ENCODE measurements around the gene APBA2.

Gene APBA2

GRCh38 chr15:28984421-28985315 is 98.9 kb downstream of the APBA2 start:
- DNase-seq (ENCODE audit: low read depth), result peak; percentile 29

GRCh38 chr15:28985316-28985645 is 99.5 kb downstream of the APBA2 start:
- DNase-seq (ENCODE audit: low read depth), result no peak

- no peak for DNase-seq (ENCODE audit: low read depth)
Measured at GRCh38 chr15:28985691-28986090, 99.9 kb downstream of the APBA2 start.

- no peak for DNase-seq (ENCODE audit: low read depth)
Measured at GRCh38 chr15:28986108-28986507, 100.3 kb downstream of the APBA2 start.

- DNase-seq (ENCODE audit: low read depth), result no peak
Measured at GRCh38 chr15:28986726-28987125, 101.0 kb downstream of the APBA2 start.

- DNase-seq (ENCODE audit: low read depth), result no peak
Measured at GRCh38 chr15:28987337-28987736, 101.6 kb downstream of the APBA2 start.

- peak; percentile 18 for DNase-seq (ENCODE audit: low read depth)
Measured at GRCh38 chr15:28989239-28989830, 103.6 kb downstream of the APBA2 start.

- DNase-seq (ENCODE audit: low read depth), result no peak
Measured at GRCh38 chr15:28989896-28990295, 104.1 kb downstream of the APBA2 start.

GRCh38 chr15:28990390-28990789 is 104.6 kb downstream of the APBA2 start:
- no peak for DNase-seq (ENCODE audit: low read depth)

GRCh38 chr15:28991236-28992171 is 105.7 kb downstream of the APBA2 start:
- DNase-seq (ENCODE audit: low read depth), result no peak

GRCh38 chr15:28992336-28992864 is 106.6 kb downstream of the APBA2 start:
- DNase-seq (ENCODE audit: low read depth), result no peak

GRCh38 chr15:28993051-28993719 is 107.4 kb downstream of the APBA2 start:
- DNase-seq (ENCODE audit: low read depth), result no peak

- DNase-seq (ENCODE audit: low read depth), result no peak
Measured at GRCh38 chr15:28993720-28994053, 107.9 kb downstream of the APBA2 start.

- DNase-seq (ENCODE audit: low read depth), result no peak
Measured at GRCh38 chr15:28994142-28994830, 108.5 kb downstream of the APBA2 start.

- DNase-seq (ENCODE audit: low read depth), result peak; percentile 41
Measured at GRCh38 chr15:28994831-28995596, 109.2 kb downstream of the APBA2 start.

GRCh38 chr15:28995705-28996104 is 109.9 kb downstream of the APBA2 start:
- no peak for DNase-seq (ENCODE audit: low read depth)

GRCh38 chr15:28996289-28996688 is 110.5 kb downstream of the APBA2 start:
- no peak for DNase-seq (ENCODE audit: low read depth)

GRCh38 chr15:28996953-28997352 is 111.2 kb downstream of the APBA2 start:
- DNase-seq (ENCODE audit: low read depth), result no peak

GRCh38 chr15:28997791-28998190 is 112.0 kb downstream of the APBA2 start:
- DNase-seq (ENCODE audit: low read depth), result no peak

GRCh38 chr15:28998511-28998910 is 112.7 kb downstream of the APBA2 start:
- no peak for DNase-seq (ENCODE audit: low read depth)
